H9 (cell line): ENCODE results near the gene ADGRG4. TPM values are rescaled to one million over a fixed set of nuclear protein-coding genes. Genes with fewer than 3 reads are reported as not detected.

ENCODE experiments used
- DNase-seq: peaks from one replicate; pipeline ENCODE4 v3.0.0-alpha.2; 2017
- H2AFZ ChIP-seq: one replicate; pipeline ENCODE4 v1.6.1; 2013; ENCODE audit warnings: mild to moderate bottlenecking, low read length, control low read depth, moderate library complexity
- H2AK5ac ChIP-seq: 2 replicates; pipeline ENCODE4 v1.6.1; 2013; ENCODE audit warnings: low read length, control low read depth, mixed read lengths; ENCODE audit not compliant: insufficient read length
- H2BK120ac ChIP-seq: one replicate; pipeline ENCODE4 v1.6.1; 2013; ENCODE audit warnings: low read depth, mild to moderate bottlenecking, low read length, control low read depth, inconsistent platforms; ENCODE audit not compliant: poor library complexity, severe bottlenecking
- H2BK12ac ChIP-seq: 2 replicates; pipeline ENCODE4 v1.6.1; 2013; ENCODE audit warnings: low read length, control low read depth, mixed read lengths, low read depth; ENCODE audit not compliant: insufficient read length
- H2BK15ac ChIP-seq: 2 replicates; pipeline ENCODE4 v1.6.1; 2013; ENCODE audit warnings: low read depth, low read length, control low read depth
- H2BK20ac ChIP-seq: one replicate; pipeline ENCODE4 v1.6.1; 2013; ENCODE audit warnings: low read depth, mild to moderate bottlenecking, low read length, control low read depth, inconsistent platforms; ENCODE audit not compliant: poor library complexity, severe bottlenecking
- H2BK5ac ChIP-seq: 2 replicates; pipeline ENCODE4 v1.6.1; 2013; ENCODE audit warnings: low read length, control low read depth, mixed read lengths; ENCODE audit not compliant: insufficient read length
- H3K14ac ChIP-seq: 2 replicates; pipeline ENCODE4 v1.6.1; 2013; ENCODE audit warnings: low read length, control low read depth; ENCODE audit not compliant: insufficient read depth
- H3K18ac ChIP-seq: 2 replicates; pipeline ENCODE4 v1.6.1; 2013; ENCODE audit warnings: low read depth, mild to moderate bottlenecking, mixed read lengths, low read length, control low read depth; ENCODE audit not compliant: insufficient read length
- H3K23ac ChIP-seq: 2 replicates; pipeline ENCODE4 v1.6.1; 2013; ENCODE audit warnings: low read length, control low read depth, mixed read lengths, low read depth; ENCODE audit not compliant: insufficient read length
- H3K23me2 ChIP-seq: 2 replicates; pipeline ENCODE4 v1.6.1; 2013; ENCODE audit warnings: low read depth, mild to moderate bottlenecking, mixed read lengths, low read length, control low read depth; ENCODE audit not compliant: insufficient read length, poor library complexity, severe bottlenecking
- H3K27ac ChIP-seq: 2 replicates; pipeline ENCODE4 v1.5.1; 2013; ENCODE audit warnings: low read length, control low read depth, mixed read lengths, low read depth; ENCODE audit not compliant: insufficient read length
- H3K27me3 ChIP-seq: 2 replicates; pipeline ENCODE4 v1.6.1; 2013; ENCODE audit warnings: low read length, control low read depth, inconsistent platforms; ENCODE audit not compliant: insufficient read depth
- H3K4ac ChIP-seq: 2 replicates; pipeline ENCODE4 v1.6.1; 2013; ENCODE audit warnings: low read depth, mild to moderate bottlenecking, control low read depth, inconsistent platforms, low read length, moderate library complexity
- H3K4me1 ChIP-seq: 2 replicates; pipeline ENCODE4 v1.6.1; 2013; ENCODE audit warnings: low read length, control low read depth, inconsistent platforms; ENCODE audit not compliant: insufficient read depth
- H3K4me2 ChIP-seq: 2 replicates; pipeline ENCODE4 v1.6.1; 2013; ENCODE audit warnings: low read length, control low read depth, mixed read lengths; ENCODE audit not compliant: insufficient read length, insufficient read depth
- H3K56ac ChIP-seq: 2 replicates; pipeline ENCODE4 v1.6.1; 2013; ENCODE audit warnings: low read depth, mild to moderate bottlenecking, mixed read lengths, low read length, control low read depth; ENCODE audit not compliant: insufficient read length
- H3K79me1 ChIP-seq: 2 replicates; pipeline ENCODE4 v1.6.1; 2013; ENCODE audit warnings: low read depth, mild to moderate bottlenecking, moderate library complexity, low read length, control low read depth, inconsistent platforms; ENCODE audit not compliant: insufficient read depth, poor library complexity, severe bottlenecking
- H3K79me2 ChIP-seq: 2 replicates; pipeline ENCODE4 v1.6.1; 2013; ENCODE audit warnings: low read length, control low read depth, inconsistent platforms; ENCODE audit not compliant: insufficient read depth
- H3K9ac ChIP-seq: 2 replicates; pipeline ENCODE4 v1.6.1; 2013; ENCODE audit warnings: low read length, control low read depth, mixed read lengths; ENCODE audit not compliant: insufficient read length; ENCODE audit errors: extremely low read depth
- H3K9me3 ChIP-seq: one replicate; pipeline ENCODE4 v1.6.1; 2013; ENCODE audit warnings: low read depth, low read length, inconsistent platforms; ENCODE audit not compliant: control insufficient read depth
- H3T11ph ChIP-seq: one replicate; pipeline ENCODE4 v1.6.1; 2013; ENCODE audit warnings: mild to moderate bottlenecking, low read length, control low read depth, inconsistent platforms
- H4K20me1 ChIP-seq: one replicate; pipeline ENCODE4 v1.6.1; 2013; ENCODE audit not compliant: control insufficient read depth, insufficient read length, insufficient read depth
- H4K5ac ChIP-seq: 2 replicates; pipeline ENCODE4 v1.6.1; 2013; ENCODE audit warnings: low read depth, mild to moderate bottlenecking, mixed read lengths, low read length, control low read depth; ENCODE audit not compliant: insufficient read length
- H4K8ac ChIP-seq: replicated peaks from 2 replicates; pipeline ENCODE4 v1.6.1; 2013; ENCODE audit warnings: low read length, control low read depth, mixed read lengths, low read depth; ENCODE audit not compliant: insufficient read length
- H4K91ac ChIP-seq: 2 replicates; pipeline ENCODE4 v1.6.1; 2013; ENCODE audit warnings: low read depth, mild to moderate bottlenecking, moderate library complexity, mixed read lengths, low read length, control low read depth; ENCODE audit not compliant: insufficient read length
- H3K27ac Mint-ChIP-seq, 3 experiments: 2 replicates in 2 of 3; 3 replicates in 1 of 3; pipeline ENCODE4 v1.8.0; 2020 to 2021; ENCODE audit warnings: mixed read lengths in 3 of 3, mild to moderate bottlenecking in 1 of 3, moderate library complexity in 1 of 3
- H3K27me3 Mint-ChIP-seq: 2 replicates; pipeline ENCODE4 v1.8.0; 2021; ENCODE audit warnings: low read depth, mild to moderate bottlenecking, moderate library complexity, mixed read lengths
- H3K36me3 Mint-ChIP-seq, 3 experiments: 2 replicates in 2 of 3; 3 replicates in 1 of 3; pipeline ENCODE4 v1.8.0; 2020 to 2021; ENCODE audit warnings: low read depth in 3 of 3, mixed read lengths in 3 of 3; ENCODE audit not compliant: insufficient read depth in 1 of 3
- H3K4me1 Mint-ChIP-seq, 2 experiments: 2 replicates each; pipeline ENCODE4 v1.8.0; 2020; ENCODE audit warnings: mixed read lengths in 2 of 2
- H3K4me3 Mint-ChIP-seq, 2 experiments: 2 replicates in 1 of 2; 3 replicates in 1 of 2; pipeline ENCODE4 v1.8.0; 2020 to 2021; ENCODE audit warnings: mild to moderate bottlenecking in 2 of 2, mixed read lengths in 2 of 2, moderate library complexity in 1 of 2
- H3K9me3 Mint-ChIP-seq, 2 experiments: 2 replicates in 1 of 2; 3 replicates in 1 of 2; pipeline ENCODE4 v1.8.0; 2020; ENCODE audit warnings: mild to moderate bottlenecking in 2 of 2, mixed read lengths in 2 of 2, moderate library complexity in 1 of 2
- WGBS: extraction: QIAGEN DNeasy Blood & Tissue Kit; methylation state at CpG from one replicate; pipeline ENCODE4 v1.1.7; 2013; ENCODE audit warnings: missing lambda C conversion rate, low lambda C conversion rate, mixed read lengths; ENCODE audit not compliant: insufficient read length; ENCODE audit errors: extremely low coverage; 5-methylcytosine and 5-hydroxymethylcytosine counted together
- total RNA-seq: library from RNA; stranded (reverse); gene quantifications from 2 replicates; pipeline ENCODE4 v1.2.1, GENCODE V29; 2021
- TF ChIP-seq, protein P1 (sequence below): fragments of 200-600 bp; sonication (generic); conservative IDR thresholded peaks from 3 replicates; pipeline ENCODE4 v1.8.0; 2021; ENCODE audit warnings: antibody characterized with exemption, mild to moderate bottlenecking

Gene ADGRG4
- total RNA-seq, 1 experiment from 2014 or later = not detected

DNA sequence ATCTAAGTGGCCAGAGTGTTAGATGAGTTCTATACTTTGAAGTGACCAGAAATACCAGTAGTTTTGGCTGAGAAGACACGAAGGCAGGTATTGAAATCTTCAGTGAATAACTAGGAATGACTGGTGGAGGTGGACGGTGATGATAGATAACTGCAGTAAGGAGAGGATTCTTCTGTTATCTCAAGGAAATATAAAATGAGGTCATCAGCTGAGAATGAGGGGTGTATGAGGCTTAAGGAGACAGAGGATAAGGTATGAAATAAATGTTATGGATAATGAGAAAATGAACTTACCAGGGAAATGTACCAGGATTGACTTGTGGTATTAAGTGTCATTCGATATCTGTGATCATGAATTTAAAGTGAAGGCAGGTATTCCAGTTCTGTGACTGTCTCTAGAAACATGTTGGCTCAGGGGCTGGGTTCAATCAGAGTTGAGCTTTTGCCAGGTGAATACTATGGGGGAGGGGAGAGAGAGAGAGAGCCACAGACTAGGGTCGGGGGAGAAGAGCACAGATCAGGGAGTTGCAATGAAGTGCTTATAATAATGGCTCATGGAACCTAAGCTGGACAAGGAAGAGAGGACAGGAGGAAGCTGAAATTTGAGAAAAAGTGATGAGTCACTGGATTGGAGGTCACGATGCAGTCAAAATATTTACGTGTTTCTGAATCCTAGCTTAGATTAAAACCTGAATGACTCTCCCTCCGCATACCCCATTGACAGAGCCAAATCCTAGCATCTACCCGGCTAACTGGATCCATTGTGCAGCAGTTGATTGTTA, 149.5 kb downstream of the ADGRG4 start:
- Histone ChIP-seq H3K56ac (no peak overlapping the region), H3K27me3 (no peaks in the 10 kb centered on the region), H4K5ac (no peak overlapping the region), H2BK15ac (no peak overlapping the region), H3K4me2 (no peak overlapping the region), H3K4me1 (no peaks in the 10 kb centered on the region), H3K79me1 (no peaks in the 10 kb centered on the region), H2BK20ac (no peak overlapping the region), H4K91ac (no peak overlapping the region), H4K20me1 (no peaks in the 10 kb centered on the region), H3K23ac (no peak overlapping the region), H3T11ph (no peak overlapping the region), H3K79me2 (no peaks in the 10 kb centered on the region), H2AK5ac (no peak overlapping the region), H3K4ac (no peak overlapping the region), H4K8ac (no peak overlapping the region), H2BK12ac (no peak overlapping the region), H3K14ac (no peak overlapping the region), H3K9ac (no peak overlapping the region), H2BK120ac (no peak overlapping the region), H3K27ac (no peak overlapping the region), H3K23me2 (no peaks in the 10 kb centered on the region), H3K9me3 (peaks cover 36% of the 10 kb centered on the region), H2BK5ac (no peak overlapping the region), H2AFZ (no peak overlapping the region), H3K18ac (no peak overlapping the region)
- peaks cover 0 to 5% (median 2%) of the 10 kb centered on the region in 3 experiments; a peak in 4 of 7 replicates for H3K36me3 Mint-ChIP-seq
- TF ChIP-seq, protein P1, sequence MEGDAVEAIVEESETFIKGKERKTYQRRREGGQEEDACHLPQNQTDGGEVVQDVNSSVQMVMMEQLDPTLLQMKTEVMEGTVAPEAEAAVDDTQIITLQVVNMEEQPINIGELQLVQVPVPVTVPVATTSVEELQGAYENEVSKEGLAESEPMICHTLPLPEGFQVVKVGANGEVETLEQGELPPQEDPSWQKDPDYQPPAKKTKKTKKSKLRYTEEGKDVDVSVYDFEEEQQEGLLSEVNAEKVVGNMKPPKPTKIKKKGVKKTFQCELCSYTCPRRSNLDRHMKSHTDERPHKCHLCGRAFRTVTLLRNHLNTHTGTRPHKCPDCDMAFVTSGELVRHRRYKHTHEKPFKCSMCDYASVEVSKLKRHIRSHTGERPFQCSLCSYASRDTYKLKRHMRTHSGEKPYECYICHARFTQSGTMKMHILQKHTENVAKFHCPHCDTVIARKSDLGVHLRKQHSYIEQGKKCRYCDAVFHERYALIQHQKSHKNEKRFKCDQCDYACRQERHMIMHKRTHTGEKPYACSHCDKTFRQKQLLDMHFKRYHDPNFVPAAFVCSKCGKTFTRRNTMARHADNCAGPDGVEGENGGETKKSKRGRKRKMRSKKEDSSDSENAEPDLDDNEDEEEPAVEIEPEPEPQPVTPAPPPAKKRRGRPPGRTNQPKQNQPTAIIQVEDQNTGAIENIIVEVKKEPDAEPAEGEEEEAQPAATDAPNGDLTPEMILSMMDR = no peak
- no peaks in the 10 kb centered on the region for H3K4me1 Mint-ChIP-seq
- peaks cover 11 to 16% of the 10 kb centered on the region in 2 experiments for H3K9me3 Mint-ChIP-seq
- H3K4me3 Mint-ChIP-seq = no peak overlapping the region
- no CpG with 5 or more reads among the region's 8 CpGs for WGBS
- H3K27me3 Mint-ChIP-seq = no peaks in the 10 kb centered on the region; the same call in 1 of the 2 replicates
- no peak for DNase-seq
- H3K27ac Mint-ChIP-seq = no peak overlapping the region
